Measurements from ENCODE around the gene SASH1.

Gene SASH1

GRCh38 chr6:148535976-148536375 lies 193.3 kb downstream of the SASH1 start:
- ChIA-PET POLR2A (ENCODE audit: low non-redundant PET) (no interaction called here), CTCF (interaction anchor here (0.5 kb wide), 1 partner anchor 382 kb away, joined by 4 read pairs; no protein-coding TSS in a partner anchor)
- no peak for DNase-seq (ENCODE audit: low spot score)
- no peak for TF ChIP-seq CTCF (conservative IDR thresholded peaks at IDR 0.05; ENCODE audit: low read depth)
- H3K27ac ChIP-seq = no peak overlapping the region

GRCh38 chr6:148538261-148539190 lies 195.9 kb downstream of the SASH1 start:
- CTCF ChIA-PET = interaction anchor here (0.7 kb wide), 1 partner anchor 57 kb away, joined by 3 read pairs; no protein-coding TSS in a partner anchor

GRCh38 chr6:148543540-148543939 lies 200.9 kb downstream of the SASH1 start:
- ChIA-PET CTCF (no interaction called here), POLR2A (ENCODE audit: low non-redundant PET) (no interaction called here)
- DNase-seq (ENCODE audit: low spot score) = no peak
- TF ChIP-seq CTCF (conservative IDR thresholded peaks at IDR 0.05; ENCODE audit: low read depth) = no peak
- no peak overlapping the region for H3K27ac ChIP-seq

More at GRCh38 chr6:148538261-148539190, 195.9 kb downstream of the SASH1 start:
- H3K27ac ChIP-seq = no peak overlapping the region
- POLR2A ChIA-PET (ENCODE audit: low non-redundant PET) = interaction anchor here (0.5 kb wide), 1 partner anchor 10 kb away, joined by 3 read pairs; no protein-coding TSS in a partner anchor
- DNase-seq (ENCODE audit: low spot score) = no peak
- TF ChIP-seq CTCF (conservative IDR thresholded peaks at IDR 0.05; ENCODE audit: low read depth) = no peak

GRCh38 chr6:148544421-148544820 lies 201.8 kb downstream of the SASH1 start:
- no peak for DNase-seq (ENCODE audit: low spot score)
- ChIA-PET CTCF (no interaction called here), POLR2A (ENCODE audit: low non-redundant PET) (no interaction called here)
- H3K27ac ChIP-seq = no peak overlapping the region
- TF ChIP-seq CTCF (conservative IDR thresholded peaks at IDR 0.05; ENCODE audit: low read depth) = no peak

GRCh38 chr6:148545901-148546300 lies 203.3 kb downstream of the SASH1 start:
- H3K27ac ChIP-seq = no peak overlapping the region
- no peak for DNase-seq (ENCODE audit: low spot score)
- no peak for TF ChIP-seq CTCF (conservative IDR thresholded peaks at IDR 0.05; ENCODE audit: low read depth)
- ChIA-PET CTCF (no interaction called here), POLR2A (ENCODE audit: low non-redundant PET) (no interaction called here)

- no peak overlapping the region for H3K27ac ChIP-seq
- DNase-seq (ENCODE audit: low spot score) = no peak
- TF ChIP-seq CTCF (conservative IDR thresholded peaks at IDR 0.05; ENCODE audit: low read depth) = no peak
- POLR2A ChIA-PET (ENCODE audit: low non-redundant PET) = no interaction called here
- CTCF ChIA-PET = no interaction called here
Measured at GRCh38 chr6:148547110-148547509, 204.5 kb downstream of the SASH1 start.

Measured in RWPE1 (cell line).